T-helper 22 cell (primary cell): ENCODE results near the gene CREB5.
"Not testable (repeated sequence)": the region's sequence is repeated elsewhere in the genome, so short reads cannot be mapped to it uniquely, and the experiment has no call there.

Experiments
- DNase-seq: peaks from one replicate; pipeline ENCODE4 v3.0.0-alpha.2; 2020; ENCODE audit warnings: low read depth

Gene CREB5

DNA sequence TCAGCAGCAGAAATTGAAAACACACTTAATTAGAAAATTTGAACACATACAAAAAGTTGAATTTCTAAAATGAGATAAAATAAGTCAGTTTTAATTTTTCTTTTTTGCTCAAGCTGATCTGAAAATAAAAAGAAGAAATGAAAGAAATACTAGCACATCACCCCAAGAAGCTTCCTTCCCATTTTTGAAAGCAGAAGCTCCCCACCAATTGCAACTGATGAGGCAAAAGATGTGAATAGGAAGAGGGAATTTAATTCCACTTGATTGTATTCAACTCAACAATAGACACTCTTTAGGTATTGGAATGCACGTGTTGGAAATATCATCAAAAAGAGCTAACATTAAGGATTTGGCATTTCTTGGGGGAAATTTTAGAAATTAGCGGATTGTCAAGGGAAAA is 370.0 kb downstream of the CREB5 start:
- DNase-seq = no peak

DNA sequence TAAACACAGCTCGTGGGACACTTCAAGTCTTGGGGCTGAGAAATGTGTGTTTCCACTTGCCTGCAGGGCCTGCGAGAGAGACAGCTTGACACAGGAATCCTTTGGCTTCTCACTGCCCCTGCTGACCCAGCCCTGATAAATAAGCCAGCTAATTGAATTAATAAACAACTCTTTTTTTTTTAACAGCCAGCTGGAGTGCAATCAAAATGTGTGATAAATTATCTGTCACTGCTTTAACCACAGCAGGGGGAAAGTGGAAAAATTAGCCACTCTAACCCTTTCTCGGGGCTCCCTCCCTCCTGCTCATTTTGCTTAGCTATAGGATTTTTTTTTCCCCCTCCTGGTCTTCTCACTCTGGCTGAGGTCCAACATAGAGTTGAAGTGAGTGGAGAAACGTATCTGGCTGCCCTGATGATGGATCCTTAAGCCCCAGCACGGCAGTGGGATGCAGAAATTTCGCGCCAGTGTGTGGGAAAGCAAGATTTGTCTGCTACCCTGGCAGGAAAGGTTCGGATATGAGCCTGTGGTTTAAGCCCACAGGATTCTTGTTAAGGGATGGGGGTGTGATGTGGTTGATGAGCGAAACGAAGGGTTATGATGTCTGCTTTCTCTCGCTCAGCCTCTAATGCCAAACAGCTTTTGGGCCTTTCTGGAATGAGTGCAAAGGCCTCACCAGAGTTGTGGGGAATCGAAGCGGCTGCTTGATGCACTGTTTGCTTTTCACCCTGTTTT is 372.0 kb downstream of the CREB5 start:
- no peak for DNase-seq

DNA sequence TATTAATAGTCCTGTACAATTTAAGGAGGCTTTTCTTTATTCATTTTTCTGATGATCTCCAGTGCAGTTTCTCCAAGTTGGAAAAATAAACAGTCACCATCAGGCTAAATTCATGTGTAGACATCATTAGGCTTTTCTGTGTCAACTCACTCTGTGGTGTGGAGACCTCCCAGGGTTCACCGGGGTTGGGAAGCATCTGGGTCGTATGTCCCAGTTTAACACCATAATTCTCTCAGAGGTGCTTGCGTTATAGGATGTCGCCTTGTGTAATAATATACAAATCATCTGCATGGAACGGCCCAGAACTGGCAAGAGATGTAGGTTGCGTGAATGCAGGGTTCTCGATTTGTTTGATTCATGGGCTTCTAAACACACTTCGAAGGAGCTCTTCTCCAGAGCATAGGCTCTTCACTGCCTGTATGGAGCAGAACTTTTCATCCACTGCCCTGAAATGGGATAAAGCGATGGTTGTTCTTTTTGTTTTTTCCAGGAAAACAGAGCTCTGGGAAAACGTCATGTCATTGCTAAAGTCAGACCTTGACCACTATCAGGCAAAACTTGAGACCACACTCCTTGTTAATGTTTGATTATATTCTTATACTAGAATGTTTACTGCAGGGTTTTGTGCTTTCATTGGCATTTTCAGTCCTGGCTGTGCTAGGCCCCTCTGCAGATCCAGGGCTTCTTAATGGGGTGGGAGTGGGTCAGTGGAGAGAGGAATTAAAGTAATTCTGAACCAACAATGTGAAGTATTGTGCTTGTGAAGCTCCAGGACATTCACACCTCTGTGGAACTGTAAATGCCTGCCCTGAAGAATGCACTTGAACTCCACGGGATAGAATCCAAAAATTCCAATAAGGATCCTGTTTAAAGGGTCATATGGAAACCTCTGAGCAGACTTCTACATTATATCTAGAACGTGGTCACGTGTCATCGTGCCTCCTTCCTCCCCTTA is 373.0 kb downstream of the CREB5 start:
- no peak for DNase-seq

DNA sequence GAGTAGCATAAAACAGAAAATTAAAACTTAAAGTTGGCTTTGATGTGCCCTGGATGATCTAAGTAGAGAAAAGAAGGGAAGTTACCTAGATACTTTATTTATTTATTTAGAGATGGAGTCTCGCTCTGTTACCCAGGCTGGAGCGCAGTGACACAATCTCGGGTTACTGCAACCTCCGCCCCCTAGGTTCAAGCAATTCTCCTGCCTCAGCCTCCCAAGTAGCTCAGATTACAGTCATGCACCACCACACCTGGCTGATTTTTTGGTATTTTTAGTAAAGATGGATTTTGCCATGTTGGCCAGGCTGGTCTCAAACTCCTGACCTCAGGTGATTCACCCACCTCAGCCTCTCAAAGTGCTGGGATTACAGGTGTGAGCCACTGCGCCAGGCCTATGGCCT is 373.8 kb downstream of the CREB5 start:
- not testable (repeated sequence) for DNase-seq

DNA sequence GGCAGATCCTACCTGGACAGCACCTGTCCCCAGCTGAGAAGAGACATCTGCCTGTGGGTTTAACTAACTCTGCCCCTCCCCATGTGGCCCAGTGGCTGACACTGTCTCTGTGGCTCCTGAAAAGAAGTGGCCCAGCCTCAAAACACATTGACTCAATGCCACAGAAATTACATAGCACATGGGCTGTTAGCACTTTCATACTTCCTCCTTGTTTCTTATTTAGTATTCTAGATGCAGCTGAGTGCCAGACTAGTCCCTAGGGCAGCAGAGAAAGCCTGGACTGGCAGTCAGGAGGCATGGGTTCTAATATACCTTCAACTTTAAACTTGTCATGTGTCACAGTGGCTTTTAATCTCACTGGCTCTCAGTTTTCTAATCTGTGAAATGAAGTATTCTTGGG is 374.8 kb downstream of the CREB5 start:
- no peak for DNase-seq

DNA sequence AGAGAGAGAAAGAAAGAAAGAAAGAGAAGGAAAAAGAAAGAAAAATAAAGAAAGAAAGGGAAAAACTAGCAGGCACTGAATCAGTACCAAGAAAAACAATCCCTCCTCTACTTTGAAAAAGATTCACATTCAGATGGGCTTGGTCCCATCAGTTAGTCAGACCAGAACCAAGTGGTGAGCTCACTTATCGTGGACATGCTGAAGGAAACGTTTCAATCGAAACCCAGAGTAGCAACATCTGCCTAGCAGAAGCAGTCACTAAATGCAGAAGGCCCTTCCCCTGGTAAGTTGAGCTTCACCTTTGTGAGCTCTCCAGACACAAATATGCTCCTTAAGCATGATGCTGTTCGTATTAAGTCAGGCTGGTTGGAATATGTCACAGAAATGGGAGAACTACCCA is 378.1 kb downstream of the CREB5 start:
- DNase-seq = no peak

DNA sequence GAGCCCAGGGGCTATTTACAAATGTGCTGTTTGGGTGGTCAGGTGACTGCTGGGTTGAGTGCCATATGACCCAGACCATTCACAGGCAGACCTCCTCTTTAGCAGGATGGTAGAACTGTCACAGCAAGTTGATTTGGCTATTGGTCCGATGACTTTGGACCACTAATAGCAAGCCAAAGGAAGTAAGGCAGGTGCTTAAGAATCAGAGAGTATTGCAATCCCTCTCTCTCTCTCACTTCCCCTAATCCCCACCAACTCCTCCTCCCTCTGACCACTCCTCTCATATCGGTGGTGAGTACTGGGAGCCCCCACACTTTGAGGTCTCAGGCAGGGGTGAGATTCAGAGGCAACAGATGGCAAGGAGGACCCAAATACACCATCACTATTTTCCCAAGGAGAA is 380.5 kb downstream of the CREB5 start:
- no peak for DNase-seq

DNA sequence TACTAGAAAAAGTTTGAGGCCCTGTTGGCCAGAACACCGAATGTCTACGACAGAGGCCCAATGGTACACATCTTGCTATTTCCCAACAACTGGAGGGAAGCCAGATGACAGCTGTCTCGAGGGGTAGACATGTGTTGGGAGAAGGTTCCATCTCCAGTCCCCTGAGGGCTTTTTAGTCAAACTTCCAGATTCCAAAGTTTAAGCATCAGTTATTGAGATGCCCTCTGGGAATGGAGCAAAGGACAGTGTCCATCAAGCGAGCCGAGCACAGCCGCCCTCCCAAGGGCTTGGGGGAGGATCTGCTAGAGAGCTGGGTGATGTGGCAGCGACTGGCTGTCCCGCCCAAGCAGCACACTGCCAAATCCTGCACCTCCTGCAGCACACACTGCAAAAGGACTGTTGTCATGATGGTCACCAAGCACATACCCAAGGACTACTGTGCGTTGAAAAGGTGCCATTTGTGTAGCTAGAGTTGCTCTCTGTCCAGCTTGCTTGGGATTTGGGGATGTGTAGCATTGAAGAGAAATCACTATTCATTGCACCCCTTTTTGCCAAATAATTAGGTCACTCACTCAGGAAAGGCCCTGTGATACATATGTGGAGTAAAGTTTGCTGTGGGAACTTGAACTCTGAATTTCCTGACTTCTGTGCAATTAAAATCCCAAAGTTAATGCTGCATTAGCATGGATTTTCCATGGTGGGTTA is 381.2 kb downstream of the CREB5 start:
- DNase-seq = no peak

DNA sequence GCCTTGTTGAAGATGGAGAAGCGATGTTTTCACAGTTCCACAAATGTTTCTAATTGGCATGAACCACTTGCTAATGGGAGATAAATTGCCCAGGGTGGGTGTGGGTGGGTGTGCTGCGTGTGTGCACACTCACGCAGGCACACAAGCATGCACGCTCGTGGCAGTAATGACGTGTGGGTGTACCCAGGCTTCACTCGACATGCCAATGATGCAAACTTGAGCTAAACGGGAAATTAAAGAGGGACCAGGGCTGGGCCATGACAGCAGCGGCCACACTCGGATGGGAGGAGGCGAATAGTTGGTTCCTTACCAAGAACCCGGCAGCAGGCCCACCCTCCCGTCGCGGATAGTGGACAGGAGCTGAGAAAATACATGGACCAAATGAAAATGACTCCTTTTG is 386.0 kb downstream of the CREB5 start:
- no peak for DNase-seq

DNA sequence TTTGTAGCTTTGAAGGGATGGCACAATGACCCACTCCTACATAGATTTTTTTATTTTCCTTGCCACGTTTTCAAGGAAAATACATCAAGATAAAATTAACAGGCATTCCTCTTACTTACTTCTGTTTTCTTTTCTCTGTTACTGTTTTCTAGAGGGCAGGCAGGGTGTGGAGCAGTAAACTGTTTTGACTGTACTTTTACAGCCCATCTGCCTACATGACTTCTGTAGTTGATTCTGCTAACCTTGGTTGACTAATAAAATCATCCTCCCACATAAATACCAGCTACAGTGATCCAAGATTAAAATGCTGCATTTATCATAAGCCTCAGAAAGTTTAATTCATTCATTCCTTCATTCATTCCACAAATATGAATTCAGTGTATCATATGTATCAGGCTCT is 387.3 kb downstream of the CREB5 start:
- no peak for DNase-seq

DNA sequence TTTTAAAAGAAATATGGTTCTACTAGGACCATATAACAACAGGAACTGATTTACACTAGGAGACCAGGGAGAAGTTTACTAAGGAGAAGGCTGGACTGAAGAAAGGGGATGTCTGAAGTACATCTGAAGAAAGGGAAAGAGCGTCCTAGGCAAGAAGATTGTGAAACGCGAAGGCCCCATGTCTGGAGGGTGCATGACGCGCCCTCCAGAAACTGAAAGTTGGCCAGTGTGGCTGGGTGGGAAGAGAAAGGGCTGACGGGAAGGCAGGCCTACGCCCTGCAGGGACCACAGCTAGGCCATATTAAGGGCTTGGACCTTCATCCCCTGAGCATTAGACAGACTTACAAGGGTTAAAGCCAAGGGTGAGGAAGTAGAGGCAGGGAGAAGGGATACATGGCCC is 387.8 kb downstream of the CREB5 start:
- no peak for DNase-seq

DNA sequence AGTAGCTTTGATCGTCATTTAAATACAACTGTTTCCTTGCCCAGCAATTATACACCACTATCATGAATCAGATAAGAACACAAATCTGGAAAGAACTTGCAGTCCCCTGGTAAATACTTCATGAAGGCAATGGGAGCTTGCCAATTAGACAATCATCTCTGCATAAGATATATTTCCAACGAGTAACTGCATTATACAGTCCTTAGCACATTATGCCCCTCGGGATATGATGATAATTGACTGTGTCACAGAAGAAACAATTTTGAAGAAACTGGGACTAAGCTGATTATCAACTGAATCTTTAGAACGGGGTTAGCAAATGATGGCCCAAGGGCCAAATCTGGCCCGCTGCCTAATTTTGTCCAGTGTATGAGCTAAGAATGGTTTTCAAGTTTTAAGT is 390.1 kb downstream of the CREB5 start:
- no peak for DNase-seq

DNA sequence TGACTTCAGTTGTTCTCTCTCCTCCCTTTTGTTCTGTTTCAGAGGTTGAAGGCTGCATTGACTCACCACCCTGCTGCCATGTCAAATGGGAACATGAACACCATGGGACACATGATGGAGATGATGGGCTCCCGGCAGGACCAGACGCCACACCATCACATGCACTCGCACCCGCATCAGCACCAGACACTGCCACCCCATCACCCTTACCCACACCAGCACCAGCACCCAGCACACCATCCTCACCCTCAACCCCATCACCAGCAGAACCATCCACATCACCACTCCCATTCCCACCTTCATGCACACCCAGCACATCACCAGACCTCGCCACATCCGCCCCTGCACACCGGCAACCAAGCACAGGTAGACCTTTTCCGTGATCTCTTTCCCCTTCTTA is 391.8 kb downstream of the CREB5 start:
- no peak for DNase-seq

DNA sequence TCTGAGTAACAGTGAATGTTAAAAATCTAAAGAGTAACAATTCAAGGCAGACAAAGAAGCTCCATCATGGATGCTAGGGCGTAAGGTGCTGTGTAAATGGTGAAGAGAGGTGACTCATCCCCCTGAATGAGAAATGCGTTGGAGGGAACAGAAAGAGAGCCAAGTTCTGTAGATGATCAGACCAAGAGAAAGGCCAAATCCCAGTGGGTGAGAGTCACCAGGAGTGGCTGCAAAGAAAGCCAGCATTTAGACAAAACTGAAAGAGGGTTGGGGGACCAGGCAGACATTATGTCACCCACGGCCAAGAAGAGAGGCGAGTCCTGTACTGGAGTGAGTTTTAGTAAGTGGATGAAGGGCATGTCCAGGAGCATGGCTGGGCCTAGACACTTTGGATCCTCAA is 392.7 kb downstream of the CREB5 start:
- DNase-seq = no peak

DNA sequence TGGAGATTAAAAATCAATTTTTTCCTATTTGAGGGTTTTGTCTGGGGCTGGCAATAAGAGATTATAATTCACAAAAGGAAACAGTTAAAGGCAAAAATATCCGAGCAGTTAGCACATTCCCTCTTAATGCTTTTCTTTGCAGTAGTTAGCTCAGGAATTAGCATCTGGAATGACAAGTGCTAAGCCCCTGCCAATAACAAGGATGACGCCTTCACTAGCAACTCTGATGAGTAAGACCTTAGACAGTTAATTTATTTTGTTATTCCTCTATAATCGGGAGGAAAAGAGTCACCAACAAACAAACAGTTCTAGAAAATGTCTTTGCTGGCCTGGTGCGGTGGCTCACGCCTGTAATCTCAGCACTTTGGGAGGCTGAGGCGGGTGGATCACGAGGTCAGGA is 394.5 kb downstream of the CREB5 start:
- DNase-seq = no peak

DNA sequence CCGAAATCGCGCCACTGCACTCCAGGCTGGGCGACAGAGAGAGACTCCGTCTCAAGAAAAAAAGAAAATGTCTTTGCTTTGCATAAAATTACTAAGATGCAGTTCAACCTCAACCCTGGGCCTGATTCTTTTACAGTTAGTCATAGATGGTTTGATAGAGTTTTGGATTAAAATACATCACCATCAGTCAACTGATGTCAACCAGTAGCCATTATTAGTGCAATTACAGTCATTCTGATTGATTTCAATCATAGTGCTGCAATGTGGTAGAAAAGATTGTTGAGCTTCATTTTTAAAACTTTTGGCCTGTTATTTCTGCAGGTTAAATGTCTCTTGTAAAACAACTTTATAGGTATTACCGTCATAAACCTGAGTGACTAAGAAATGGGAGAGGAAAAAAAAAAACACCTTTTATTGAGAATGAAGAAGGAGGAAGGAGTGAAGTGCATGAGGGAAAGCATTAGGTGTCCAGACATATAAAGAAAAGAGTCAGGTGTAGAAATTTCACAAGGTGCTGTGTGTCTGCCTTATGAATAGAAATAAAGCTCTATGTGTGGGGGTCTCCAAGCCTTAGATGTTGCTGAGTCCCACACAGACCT is 395.2 kb downstream of the CREB5 start:
- no peak for DNase-seq

DNA sequence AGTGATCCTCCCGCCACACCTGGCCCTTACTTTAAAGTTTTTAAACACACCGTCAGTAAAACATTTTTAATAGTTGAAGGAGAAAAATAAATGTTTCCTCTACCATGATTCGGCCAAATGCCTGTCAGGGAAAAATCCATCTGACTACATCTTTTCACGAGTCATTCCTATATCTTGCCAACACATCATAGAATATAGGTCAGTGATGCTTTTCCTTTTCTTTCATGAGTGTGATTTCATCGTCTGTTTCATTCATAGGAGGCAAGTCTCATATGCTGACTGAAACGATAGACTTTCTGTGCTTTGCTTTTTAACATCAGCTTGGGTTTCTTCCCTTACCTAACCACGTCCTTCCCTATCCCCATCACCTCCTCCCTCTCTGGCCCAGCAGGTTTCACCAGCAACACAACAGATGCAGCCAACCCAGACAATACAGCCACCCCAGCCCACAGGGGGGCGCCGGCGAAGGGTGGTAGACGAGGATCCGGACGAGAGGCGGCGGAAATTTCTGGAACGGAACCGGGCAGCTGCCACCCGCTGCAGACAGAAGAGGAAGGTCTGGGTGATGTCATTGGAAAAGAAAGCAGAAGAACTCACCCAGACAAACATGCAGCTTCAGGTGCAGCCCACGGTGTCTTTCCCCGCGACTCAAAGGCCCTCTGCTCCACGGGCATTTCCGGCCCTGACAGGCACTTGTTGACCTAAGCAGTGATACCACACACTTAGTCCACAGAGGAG is 396.6 kb downstream of the CREB5 start:
- no peak for DNase-seq

DNA sequence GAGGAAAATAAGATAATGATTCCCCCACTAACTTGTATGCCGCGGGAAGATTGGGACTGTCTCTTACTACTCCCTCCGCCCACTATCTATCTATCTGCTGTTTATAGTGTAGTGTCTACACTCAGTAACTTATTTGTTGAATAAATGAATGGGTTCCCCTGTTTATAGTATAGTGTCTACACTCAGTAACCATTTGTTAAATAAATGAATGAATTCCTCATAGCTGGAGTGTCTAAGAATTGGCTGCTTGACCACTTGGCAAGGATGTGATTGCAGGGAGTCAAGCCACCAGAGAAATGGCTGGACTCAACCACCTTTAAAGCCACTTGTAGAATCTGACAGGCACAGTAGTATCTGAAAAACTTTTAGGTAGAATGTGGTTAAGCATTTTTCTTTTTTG is 398.7 kb downstream of the CREB5 start:
- DNase-seq = no peak

DNA sequence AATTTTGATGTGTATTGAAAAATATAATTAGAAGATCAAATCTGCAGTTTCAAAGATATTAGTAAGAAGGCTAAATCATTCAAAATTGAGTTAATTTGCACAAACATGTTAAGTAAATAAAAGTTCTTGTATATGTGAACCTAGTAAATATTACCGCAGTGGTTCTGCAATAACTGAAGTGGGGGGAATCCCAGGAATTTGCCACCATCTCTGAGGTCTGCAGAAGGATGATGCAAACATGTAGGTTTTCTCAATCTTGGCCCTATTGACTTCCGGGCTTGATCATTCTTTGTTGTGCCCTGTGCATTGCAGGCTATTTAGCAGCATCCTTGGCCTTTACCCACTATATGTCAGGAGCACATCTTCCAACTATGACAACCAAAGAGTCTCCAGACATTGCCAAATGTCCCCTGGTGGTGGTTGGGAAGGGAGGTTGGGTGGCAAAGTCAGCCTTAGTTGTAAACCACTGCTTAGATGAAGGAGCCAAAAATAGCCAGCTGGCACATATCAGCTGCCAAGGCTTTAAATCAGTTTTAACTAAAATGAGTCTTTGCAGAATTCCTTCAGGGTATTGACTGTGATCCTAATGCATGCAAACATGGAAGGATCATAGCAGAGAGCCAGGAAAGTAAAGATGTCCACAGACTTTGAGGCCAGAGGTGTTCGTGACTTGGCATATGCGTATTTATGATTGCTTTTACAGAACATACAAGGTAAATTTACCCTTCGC is 399.5 kb downstream of the CREB5 start:
- no peak for DNase-seq

DNA sequence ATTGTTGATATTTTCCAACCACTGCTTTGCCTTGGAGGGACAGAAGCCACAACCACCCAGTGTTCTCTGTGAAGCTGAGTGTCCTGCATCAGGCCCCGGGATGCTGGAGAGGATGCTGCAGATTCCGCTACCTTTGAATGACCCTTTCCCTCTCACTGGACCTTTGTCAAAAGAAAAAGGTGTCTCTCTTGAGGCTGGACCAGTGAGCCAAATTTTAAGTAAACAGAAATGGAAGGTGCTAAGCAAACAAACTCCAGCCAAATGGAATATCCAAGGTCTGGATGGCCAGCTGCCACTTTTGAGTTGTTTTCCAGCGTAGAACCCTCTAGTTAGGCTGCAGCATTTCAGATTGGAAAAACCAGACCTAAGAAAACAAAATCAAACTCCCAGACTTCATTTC is 400.3 kb downstream of the CREB5 start:
- no peak for DNase-seq
